Fibroblast of upper back skin (primary cell): ENCODE results near the gene PPP1R36.
"Not testable (repeated sequence)": the region's sequence is repeated elsewhere in the genome, so short reads cannot be mapped to it uniquely, and the experiment has no call there.

ENCODE experiments used
- DNase-seq: peaks from one replicate; pipeline ENCODE4 v3.0.0-alpha.2; 2013

Gene PPP1R36

GRCh38 chr14:64617872-64618408 is 68.2 kb downstream of the PPP1R36 start:
- DNase-seq = peak; percentile 67

- DNase-seq = peak; percentile 39
Measured at GRCh38 chr14:64620910-64621309, 71.1 kb downstream of the PPP1R36 start.

GRCh38 chr14:64623554-64624165 is 73.9 kb downstream of the PPP1R36 start:
- no peak for DNase-seq

GRCh38 chr14:64625386-64626232 is 75.8 kb downstream of the PPP1R36 start:
- DNase-seq = no peak

- peak; percentile 93 for DNase-seq
Measured at GRCh38 chr14:64628940-64629408, 79.2 kb downstream of the PPP1R36 start.

GRCh38 chr14:64630778-64631177 is 81.0 kb downstream of the PPP1R36 start:
- DNase-seq = no peak

- not testable (repeated sequence) for DNase-seq
Measured at GRCh38 chr14:64631222-64631621, 81.5 kb downstream of the PPP1R36 start.

- peak; percentile 27 for DNase-seq
Measured at GRCh38 chr14:64632056-64632455, 82.3 kb downstream of the PPP1R36 start.

GRCh38 chr14:64634558-64634957 is 84.8 kb downstream of the PPP1R36 start:
- DNase-seq = no peak

GRCh38 chr14:64636208-64636979 is 86.6 kb downstream of the PPP1R36 start:
- peak; percentile 60 for DNase-seq

GRCh38 chr14:64636980-64637429 is 87.2 kb downstream of the PPP1R36 start:
- no peak for DNase-seq

- DNase-seq = peak; percentile 45
Measured at GRCh38 chr14:64637735-64638473, 88.1 kb downstream of the PPP1R36 start.

GRCh38 chr14:64638625-64639024 is 88.9 kb downstream of the PPP1R36 start:
- no peak for DNase-seq
